H1 (cell line): Measurements from ENCODE around the gene POLR1C. TPM values are rescaled to one million over a fixed set of nuclear protein-coding genes. Genes with fewer than 3 reads are reported as not detected.
A peak's percentile ranks its signal among the peaks of the same experiment; 100 is the strongest.

Experiments
- ASH2L ChIP-seq: fragments of 200-600, 300-600 bp; sonication (generic); IDR thresholded peaks from one replicate; pipeline ENCODE4 v1.7.1; 2017; ENCODE audit warnings: low read length
- BACH1 ChIP-seq: IDR thresholded peaks from 2 replicates; pipeline ENCODE4 v1.6.1; 2012; ENCODE audit warnings: low read length, improper control_type of control experiment
- BRCA1 ChIP-seq: IDR thresholded peaks from 2 replicates; pipeline ENCODE4 v1.6.1; 2012; ENCODE audit warnings: low read depth, low read length, improper control_type of control experiment
- CBX8 ChIP-seq: fragments of 300-800, 300-1000 bp; sonication (generic); IDR thresholded peaks from 2 replicates; pipeline ENCODE4 v1.7.1; 2016; ENCODE audit warnings: low read depth, low read length, borderline replicate concordance
- EGR1 ChIP-seq: IDR thresholded peaks from 2 replicates; pipeline ENCODE4 v1.6.1; 2011; ENCODE audit warnings: low read depth, low read length, borderline replicate concordance
- EP300 ChIP-seq, 2 experiments: IDR thresholded peaks; 1 replicate in 1 of 2; 2 replicates in 1 of 2; pipeline ENCODE4 v1.6.1; 2011 to 2012; ENCODE audit warnings: low read depth in 2 of 2, low read length in 2 of 2, mild to moderate bottlenecking in 2 of 2, borderline replicate concordance in 1 of 2, inconsistent platforms in 1 of 2, moderate library complexity in 1 of 2
- HDAC2 ChIP-seq, 2 experiments: fragments of 300-600 bp in 1 of 2; sonication (generic) in 1 of 2; IDR thresholded peaks; 2 replicates each; pipeline ENCODE4 v1.6.1; 2011 to 2012; ENCODE audit warnings: low read depth in 2 of 2, low read length in 2 of 2, mild to moderate bottlenecking in 2 of 2, moderate library complexity in 2 of 2, borderline replicate concordance in 1 of 2, inconsistent platforms in 1 of 2
- KDM5A ChIP-seq: fragments of 200-600 bp; IDR thresholded peaks from 2 replicates; pipeline ENCODE4 v1.7.1; 2012; ENCODE audit warnings: mild to moderate bottlenecking, low read length, inconsistent platforms, mixed read lengths
- MAX ChIP-seq: IDR thresholded peaks from 2 replicates; pipeline ENCODE4 v1.6.1; 2012; ENCODE audit warnings: inconsistent platforms
- POLR2A ChIP-seq, 2 experiments: IDR thresholded peaks; 1 replicate in 1 of 2; 2 replicates in 1 of 2; pipeline ENCODE4 v1.6.1; 2011; ENCODE audit warnings: low read depth in 2 of 2, low read length in 2 of 2, mild to moderate bottlenecking in 2 of 2; ENCODE audit errors: control extremely low read depth in 1 of 2
- POLR2AphosphoS5 ChIP-seq: IDR thresholded peaks from 2 replicates; pipeline ENCODE4 v1.6.1; 2011; ENCODE audit warnings: low read depth, low read length
- RFX5 ChIP-seq: IDR thresholded peaks from 2 replicates; pipeline ENCODE4 v1.6.1; 2011; ENCODE audit warnings: low read depth, low read length, improper control_type of control experiment, borderline replicate concordance
- RXRA ChIP-seq: IDR thresholded peaks from 2 replicates; pipeline ENCODE4 v1.6.1; 2011; ENCODE audit warnings: low read depth, mild to moderate bottlenecking, low read length, moderate library complexity; ENCODE audit not compliant: insufficient read depth
- SUZ12 ChIP-seq: fragments of 200-600 bp; sonication (generic); IDR thresholded peaks from 2 replicates; pipeline ENCODE4 v1.6.1; 2012; ENCODE audit warnings: mild to moderate bottlenecking, inconsistent platforms, low read length, moderate library complexity, mixed read lengths
- TAF1 ChIP-seq: IDR thresholded peaks from 2 replicates; pipeline ENCODE4 v1.6.1; 2011; ENCODE audit warnings: mild to moderate bottlenecking, low read depth, low read length
- TAF7 ChIP-seq: optimal IDR thresholded peaks from 2 replicates; pipeline ENCODE3; 2011; ENCODE audit warnings: low read depth, mild to moderate bottlenecking, inconsistent platforms, low read length, moderate library complexity, borderline replicate concordance
- polyA plus RNA-seq, 7 experiments: library from polyadenylated mRNA; depleted of rRNA in 3 of 7; stranded (reverse) in 5 of 7; unstranded in 2 of 7; fragments of >200 nt in 5 of 7; fragments of 200-250 nt in 2 of 7; gene quantifications; 1 replicate in 5 of 7; 2 replicates in 1 of 7; 4 replicates in 1 of 7; pipeline versions ENCODE4 v1.2.1 to v1.2.3, GENCODE V29; 2011 to 2013; ENCODE audit warnings: missing spikeins in 2 of 7, mixed read lengths in 2 of 7
- total RNA-seq: library from RNA; stranded (reverse); fragmentation: NEBNext Ultra II Directional; extraction: Animal tissue kit (Norgen Biotek cat#: 25700); gene quantifications from 2 replicates; pipeline ENCODE4 v1.2.1, GENCODE V29; 2021

Gene POLR1C
- total and polyA plus RNA-seq, 2 of the 8 experiments (the other 6 are each of a cell fraction or from before 2014, with no cell fraction given) = 42.9 to 49.6 TPM

GRCh38 chr6:43477235-43478007, 39.5 kb upstream of the POLR1C start, which contains the start of gene TJAP1 (continued):
- peak; percentile 96 for TF ChIP-seq POLR2AphosphoS5
- TF ChIP-seq MAX = peak; percentile 44; the same call in 1 of the 2 replicates
- peak; percentile 92 to 97 for TF ChIP-seq POLR2A (IDR thresholded peaks at IDR 0.05; ENCODE audit: control extremely low read depth in 1 of 2, low read depth in 2 of 2, low read length in 2 of 2)
- TF ChIP-seq TAF1 = peak; percentile 96
- peak in 1 of 2 experiments; percentile 69; a peak in 2 of 3 replicates for TF ChIP-seq EP300 (IDR thresholded peaks at IDR 0.05; ENCODE audit: borderline replicate concordance in 1 of 2, low read depth in 2 of 2, low read length in 2 of 2)
- peak; percentile 11; the same call in 1 of the 2 replicates for TF ChIP-seq EGR1
- TF ChIP-seq ASH2L = peak; percentile 73
- peak; percentile 46; the same call in 1 of the 2 replicates for TF ChIP-seq BACH1
- TF ChIP-seq RFX5 = no peak
- TF ChIP-seq RXRA = no peak
- peak; percentile 92 for TF ChIP-seq TAF7
- no peak for TF ChIP-seq CBX8
- TF ChIP-seq KDM5A = peak; percentile 93
- peak in 1 of 2 experiments; percentile 34; a peak in 1 of 4 replicates for TF ChIP-seq HDAC2 (IDR thresholded peaks at IDR 0.05; ENCODE audit: borderline replicate concordance in 1 of 2, low read depth in 2 of 2, low read length in 2 of 2)
- TF ChIP-seq BRCA1 = no peak
- no peak for TF ChIP-seq SUZ12
